ENCODE data around the gene ABCC1. TPM values are rescaled to one million over a fixed set of nuclear protein-coding genes. Genes with fewer than 3 reads are reported as not detected.

The ABCC1 gene
- total and polyA plus RNA-seq, 4 donors = 12.4 to 41.5 (median 31.3) TPM

GRCh38 chr16:16017812-16018211, 68.4 kb downstream of the ABCC1 start:
- Histone ChIP-seq H3K9ac (ENCODE audit: insufficient read depth in 1 of 2, low read length in 2 of 2) (no peak overlapping the region), H3K4me1 (ENCODE audit: control insufficient read depth in 5 of 5, insufficient read depth in 5 of 5, low read length in 5 of 5) (peaks cover 0 to 15% (median 8%) of the 10 kb centered on the region in 5 donors), H3K27ac (ENCODE audit: low read depth in 1 of 2, low read length in 1 of 2) (no peak overlapping the region), H3K36me3 (ENCODE audit: control insufficient read depth in 4 of 4, insufficient read depth in 4 of 4, low read length in 4 of 4) (peaks cover 2 to 14% (median 4%) of the 10 kb centered on the region in 4 donors), H3K9me3 (ENCODE audit: control insufficient read depth in 4 of 4, insufficient read depth in 3 of 4, low read length in 3 of 4) (no peaks in the 10 kb centered on the region), H3K4me3 (no peak overlapping the region), H3K27me3 (ENCODE audit: control insufficient read depth in 3 of 3, insufficient read depth in 3 of 3, low read length in 2 of 3) (no peaks in the 10 kb centered on the region)
- TF ChIP-seq CTCF (IDR thresholded peaks at IDR 0.05; ENCODE audit: control extremely low read depth, extremely low read depth) = no peak
- ATAC-seq (ENCODE audit: insufficient read depth, low FRiP score) (no peak), DNase-seq (no peak)
- 95 to 98% methylated on average over 3 of the region's 3 CpGs for WGBS, 2 donors

- Histone ChIP-seq H3K4me1 (ENCODE audit: control insufficient read depth in 5 of 5, insufficient read depth in 5 of 5, low read length in 5 of 5) (peaks cover 0 to 15% (median 9%) of the 10 kb centered on the region in 5 donors), H3K27ac (ENCODE audit: low read depth in 1 of 2, low read length in 1 of 2) (no peak overlapping the region), H3K36me3 (ENCODE audit: control insufficient read depth in 4 of 4, insufficient read depth in 4 of 4, low read length in 4 of 4) (peaks cover 2 to 16% (median 4%) of the 10 kb centered on the region in 4 donors), H3K9me3 (ENCODE audit: control insufficient read depth in 4 of 4, insufficient read depth in 3 of 4, low read length in 3 of 4) (no peaks in the 10 kb centered on the region), H3K9ac (ENCODE audit: insufficient read depth in 1 of 2, low read length in 2 of 2) (no peak overlapping the region), H3K4me3 (no peak overlapping the region), H3K27me3 (ENCODE audit: control insufficient read depth in 3 of 3, insufficient read depth in 3 of 3, low read length in 2 of 3) (no peaks in the 10 kb centered on the region)
- no peak for ATAC-seq (ENCODE audit: insufficient read depth, low FRiP score)
- no peak for DNase-seq
- TF ChIP-seq CTCF (IDR thresholded peaks at IDR 0.05; ENCODE audit: control extremely low read depth, extremely low read depth) = no peak
- 96 to 99% methylated on average over 4 of the region's 4 CpGs for WGBS, 2 donors
Measured at GRCh38 chr16:16018705-16019104, 69.3 kb downstream of the ABCC1 start.

GRCh38 chr16:16019488-16019887, 70.1 kb downstream of the ABCC1 start:
- no peak for TF ChIP-seq CTCF (IDR thresholded peaks at IDR 0.05; ENCODE audit: control extremely low read depth, extremely low read depth)
- peaks cover 0 to 14% (median 9%) of the 10 kb centered on the region in 5 donors for H3K4me1 ChIP-seq (ENCODE audit: control insufficient read depth in 5 of 5, insufficient read depth in 5 of 5, low read length in 5 of 5)
- H3K9me3 ChIP-seq (ENCODE audit: control insufficient read depth in 4 of 4, insufficient read depth in 3 of 4, low read length in 3 of 4) = no peaks in the 10 kb centered on the region
- DNase-seq = no peak
- 83 to 97% methylated on average over 4 of the region's 4 CpGs for whole genome bisulfite sequencing, 2 donors
- H3K27ac ChIP-seq (ENCODE audit: low read depth in 1 of 2, low read length in 1 of 2) = no peak overlapping the region
- ATAC-seq (ENCODE audit: insufficient read depth, low FRiP score) = no peak
- H3K9ac ChIP-seq (ENCODE audit: insufficient read depth in 1 of 2, low read length in 2 of 2) = no peak overlapping the region
- no peak overlapping the region for H3K4me3 ChIP-seq
- H3K36me3 ChIP-seq (ENCODE audit: control insufficient read depth in 4 of 4, insufficient read depth in 4 of 4, low read length in 4 of 4) = peaks cover 2 to 16% (median 4%) of the 10 kb centered on the region in 4 donors
- no peaks in the 10 kb centered on the region for H3K27me3 ChIP-seq (ENCODE audit: control insufficient read depth in 3 of 3, insufficient read depth in 3 of 3, low read length in 2 of 3)

- Histone ChIP-seq H3K4me1 (ENCODE audit: control insufficient read depth in 5 of 5, insufficient read depth in 5 of 5, low read length in 5 of 5) (peaks cover 0 to 10% (median 9%) of the 10 kb centered on the region in 5 donors), H3K36me3 (ENCODE audit: control insufficient read depth in 4 of 4, insufficient read depth in 4 of 4, low read length in 4 of 4) (peaks cover 2 to 16% (median 4%) of the 10 kb centered on the region in 4 donors), H3K27ac (ENCODE audit: low read depth in 1 of 2, low read length in 1 of 2) (no peak overlapping the region), H3K27me3 (ENCODE audit: control insufficient read depth in 3 of 3, insufficient read depth in 3 of 3, low read length in 2 of 3) (no peaks in the 10 kb centered on the region), H3K9ac (ENCODE audit: insufficient read depth in 1 of 2, low read length in 2 of 2) (no peak overlapping the region), H3K4me3 (no peak overlapping the region), H3K9me3 (ENCODE audit: control insufficient read depth in 4 of 4, insufficient read depth in 3 of 4, low read length in 3 of 4) (no peaks in the 10 kb centered on the region)
- 95 to 97% methylated on average over 3 of the region's 3 CpGs for WGBS, 2 donors
- ATAC-seq (ENCODE audit: insufficient read depth, low FRiP score) = no peak
- DNase-seq = no peak
- no peak for TF ChIP-seq CTCF (IDR thresholded peaks at IDR 0.05; ENCODE audit: control extremely low read depth, extremely low read depth)
Measured at GRCh38 chr16:16020291-16020690, 70.9 kb downstream of the ABCC1 start.

All from lung (tissue), 12 donors.